HUES6 (cell line): ENCODE measurements around the gene CARD14.

ENCODE experiments used
- H3K27ac ChIP-seq: 2 replicates; pipeline ENCODE4 v1.7.0; 2013; ENCODE audit warnings: low read depth, mild to moderate bottlenecking, low read length, inconsistent platforms
- H3K27me3 ChIP-seq: 2 replicates; pipeline ENCODE4 v1.6.1; 2013; ENCODE audit warnings: low read length; ENCODE audit not compliant: control insufficient read depth, insufficient read depth
- H3K36me3 ChIP-seq: 2 replicates; pipeline ENCODE4 v1.6.1; 2013; ENCODE audit warnings: low read length; ENCODE audit not compliant: control insufficient read depth, insufficient read depth
- H3K4me1 ChIP-seq: 2 replicates; pipeline ENCODE4 v1.6.1; 2013; ENCODE audit warnings: low read length; ENCODE audit not compliant: control insufficient read depth, insufficient read depth
- H3K4me3 ChIP-seq: 2 replicates; pipeline ENCODE4 v1.5.1; 2013; ENCODE audit warnings: low read depth, low read length
- H3K9ac ChIP-seq: one replicate; pipeline ENCODE4 v1.6.1; 2013; ENCODE audit warnings: mild to moderate bottlenecking, low read length
- H3K9me3 ChIP-seq: 2 replicates; pipeline ENCODE4 v1.6.1; 2013; ENCODE audit warnings: low read depth, low read length; ENCODE audit not compliant: control insufficient read depth, insufficient read depth

Gene CARD14

GRCh38 chr17:80171681-80172080 lies 1.9 kb downstream of the CARD14 start:
- Histone ChIP-seq H3K27me3 (no peaks in the 10 kb centered on the region), H3K27ac (no peak overlapping the region), H3K9ac (no peak overlapping the region), H3K9me3 (no peaks in the 10 kb centered on the region), H3K4me1 (peaks cover 8% of the 10 kb centered on the region), H3K4me3 (no peak overlapping the region), H3K36me3 (no peaks in the 10 kb centered on the region)

- no peaks in the 10 kb centered on the region for H3K27me3 ChIP-seq
- no peak overlapping the region for H3K4me3 ChIP-seq
- H3K9ac ChIP-seq = no peak overlapping the region
- H3K4me1 ChIP-seq = peaks cover 8% of the 10 kb centered on the region
- H3K27ac ChIP-seq = no peak overlapping the region
- no peaks in the 10 kb centered on the region for H3K9me3 ChIP-seq
- H3K36me3 ChIP-seq = no peaks in the 10 kb centered on the region
Observed at GRCh38 chr17:80173126-80173525, 3.3 kb downstream of the CARD14 start.

- Histone ChIP-seq H3K9me3 (no peaks in the 10 kb centered on the region), H3K36me3 (no peaks in the 10 kb centered on the region), H3K27me3 (no peaks in the 10 kb centered on the region), H3K27ac (no peak overlapping the region), H3K9ac (no peak overlapping the region), H3K4me3 (no peak overlapping the region), H3K4me1 (peaks cover 4% of the 10 kb centered on the region; the same call in 1 of the 2 replicates)
Observed at GRCh38 chr17:80173916-80174315, 4.1 kb downstream of the CARD14 start.

GRCh38 chr17:80176757-80177156 lies 6.9 kb downstream of the CARD14 start:
- H3K4me3 ChIP-seq = no peak overlapping the region
- no peaks in the 10 kb centered on the region for H3K36me3 ChIP-seq
- H3K27me3 ChIP-seq = no peaks in the 10 kb centered on the region
- no peak overlapping the region for H3K27ac ChIP-seq
- no peak overlapping the region for H3K9ac ChIP-seq
- H3K4me1 ChIP-seq = peaks cover 4% of the 10 kb centered on the region; the same call in 1 of the 2 replicates
- H3K9me3 ChIP-seq = no peaks in the 10 kb centered on the region

GRCh38 chr17:80177986-80178595 lies 8.3 kb downstream of the CARD14 start:
- no peak overlapping the region for H3K9ac ChIP-seq
- no peaks in the 10 kb centered on the region for H3K27me3 ChIP-seq
- no peaks in the 10 kb centered on the region for H3K36me3 ChIP-seq
- no peak overlapping the region for H3K27ac ChIP-seq
- peaks cover 4% of the 10 kb centered on the region; the same call in 1 of the 2 replicates for H3K4me1 ChIP-seq
- no peak overlapping the region for H3K4me3 ChIP-seq
- H3K9me3 ChIP-seq = no peaks in the 10 kb centered on the region

GRCh38 chr17:80180192-80180591 lies 10.4 kb downstream of the CARD14 start:
- peaks cover 4% of the 10 kb centered on the region; the same call in 1 of the 2 replicates for H3K4me1 ChIP-seq
- no peaks in the 10 kb centered on the region for H3K36me3 ChIP-seq
- no peak overlapping the region for H3K27ac ChIP-seq
- no peaks in the 10 kb centered on the region for H3K27me3 ChIP-seq
- no peaks in the 10 kb centered on the region for H3K9me3 ChIP-seq
- no peak overlapping the region for H3K4me3 ChIP-seq
- H3K9ac ChIP-seq = no peak overlapping the region

GRCh38 chr17:80181431-80181830 lies 11.6 kb downstream of the CARD14 start:
- Histone ChIP-seq H3K4me3 (no peak overlapping the region), H3K9me3 (no peaks in the 10 kb centered on the region), H3K4me1 (no peaks in the 10 kb centered on the region), H3K27ac (no peak overlapping the region), H3K9ac (no peak overlapping the region), H3K27me3 (no peaks in the 10 kb centered on the region), H3K36me3 (no peaks in the 10 kb centered on the region)

- H3K27ac ChIP-seq = no peak overlapping the region
- H3K9ac ChIP-seq = no peak overlapping the region
- H3K9me3 ChIP-seq = no peaks in the 10 kb centered on the region
- H3K36me3 ChIP-seq = no peaks in the 10 kb centered on the region
- no peaks in the 10 kb centered on the region for H3K4me1 ChIP-seq
- no peak overlapping the region for H3K4me3 ChIP-seq
- no peaks in the 10 kb centered on the region for H3K27me3 ChIP-seq
Observed at GRCh38 chr17:80182118-80182844, 12.5 kb downstream of the CARD14 start.

- H3K4me1 ChIP-seq = no peaks in the 10 kb centered on the region; the same call in 1 of the 2 replicates
- no peak overlapping the region for H3K4me3 ChIP-seq
- no peak overlapping the region for H3K27ac ChIP-seq
- no peaks in the 10 kb centered on the region for H3K27me3 ChIP-seq
- H3K36me3 ChIP-seq = no peaks in the 10 kb centered on the region
- no peak overlapping the region for H3K9ac ChIP-seq
- H3K9me3 ChIP-seq = no peaks in the 10 kb centered on the region
Observed at GRCh38 chr17:80182845-80183223, 13.0 kb downstream of the CARD14 start.

GRCh38 chr17:80183581-80184422 lies 14.0 kb downstream of the CARD14 start:
- no peaks in the 10 kb centered on the region for H3K36me3 ChIP-seq
- no peak overlapping the region for H3K4me3 ChIP-seq
- H3K9ac ChIP-seq = no peak overlapping the region
- no peaks in the 10 kb centered on the region; the same call in 1 of the 2 replicates for H3K4me1 ChIP-seq
- H3K27me3 ChIP-seq = no peaks in the 10 kb centered on the region
- H3K27ac ChIP-seq = no peak overlapping the region
- H3K9me3 ChIP-seq = no peaks in the 10 kb centered on the region

- no peaks in the 10 kb centered on the region for H3K27me3 ChIP-seq
- no peaks in the 10 kb centered on the region for H3K9me3 ChIP-seq
- H3K4me1 ChIP-seq = no peaks in the 10 kb centered on the region; the same call in 1 of the 2 replicates
- no peaks in the 10 kb centered on the region for H3K36me3 ChIP-seq
- H3K4me3 ChIP-seq = no peak overlapping the region
- H3K9ac ChIP-seq = no peak overlapping the region
- no peak overlapping the region for H3K27ac ChIP-seq
Observed at GRCh38 chr17:80184423-80184714, 14.5 kb downstream of the CARD14 start.
